Measurements from ENCODE around the gene ARHGAP26. TPM values are rescaled to one million over a fixed set of nuclear protein-coding genes. Genes with fewer than 3 reads are reported as not detected.

The ARHGAP26 gene
- total RNA-seq, 4 donors from 2014 or later: 12.4 to 49.5 (median 31.8) TPM

DNA sequence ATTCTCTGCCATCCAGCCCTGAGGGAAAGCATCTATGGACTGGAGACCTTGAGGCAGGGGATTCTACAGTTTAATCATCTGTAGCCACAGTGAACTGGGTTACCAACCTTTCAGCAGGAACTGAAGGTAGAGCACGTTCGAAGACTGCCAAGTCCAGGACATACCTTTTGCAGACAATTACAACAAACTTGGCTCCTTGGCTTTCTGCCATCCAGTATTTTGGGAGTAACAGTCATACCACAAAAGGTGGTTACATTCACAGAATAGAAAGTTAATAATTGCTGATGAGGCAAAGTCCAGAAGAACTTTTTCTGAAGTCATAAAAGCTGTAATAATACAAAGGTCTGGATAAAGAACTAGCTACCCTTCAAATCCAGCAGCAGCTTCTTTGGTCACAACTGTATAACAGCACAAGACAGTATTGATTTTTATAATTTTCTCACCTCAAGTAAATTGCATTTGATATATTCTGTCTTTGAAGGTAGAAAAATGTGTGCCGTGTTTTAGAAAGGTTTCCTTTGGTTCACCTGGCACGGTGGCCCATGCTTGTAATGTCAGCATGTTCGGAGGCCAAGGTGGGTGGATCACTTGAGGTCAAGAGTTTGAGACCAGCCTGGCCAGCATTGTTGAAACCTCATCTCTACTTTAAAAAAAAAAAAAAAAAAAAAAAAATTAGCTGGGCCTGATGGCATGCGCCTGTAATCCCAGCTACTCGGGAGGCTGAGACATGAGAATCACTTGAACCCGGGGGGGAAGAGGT is 396.7 kb downstream of the ARHGAP26 start:
- Histone ChIP-seq H3K27ac (no peak overlapping the region), H3K4me1 (no peaks in the 10 kb centered on the region), H3K36me3 (no peaks in the 10 kb centered on the region), H3K27me3 (no peaks in the 10 kb centered on the region), H3K4me3 (no peak overlapping the region), H3K9me3 (no peaks in the 10 kb centered on the region)
- no peak for DNase-seq
- no peak for TF ChIP-seq POLR2A (IDR thresholded peaks at IDR 0.05)
- TF ChIP-seq, protein P1, sequence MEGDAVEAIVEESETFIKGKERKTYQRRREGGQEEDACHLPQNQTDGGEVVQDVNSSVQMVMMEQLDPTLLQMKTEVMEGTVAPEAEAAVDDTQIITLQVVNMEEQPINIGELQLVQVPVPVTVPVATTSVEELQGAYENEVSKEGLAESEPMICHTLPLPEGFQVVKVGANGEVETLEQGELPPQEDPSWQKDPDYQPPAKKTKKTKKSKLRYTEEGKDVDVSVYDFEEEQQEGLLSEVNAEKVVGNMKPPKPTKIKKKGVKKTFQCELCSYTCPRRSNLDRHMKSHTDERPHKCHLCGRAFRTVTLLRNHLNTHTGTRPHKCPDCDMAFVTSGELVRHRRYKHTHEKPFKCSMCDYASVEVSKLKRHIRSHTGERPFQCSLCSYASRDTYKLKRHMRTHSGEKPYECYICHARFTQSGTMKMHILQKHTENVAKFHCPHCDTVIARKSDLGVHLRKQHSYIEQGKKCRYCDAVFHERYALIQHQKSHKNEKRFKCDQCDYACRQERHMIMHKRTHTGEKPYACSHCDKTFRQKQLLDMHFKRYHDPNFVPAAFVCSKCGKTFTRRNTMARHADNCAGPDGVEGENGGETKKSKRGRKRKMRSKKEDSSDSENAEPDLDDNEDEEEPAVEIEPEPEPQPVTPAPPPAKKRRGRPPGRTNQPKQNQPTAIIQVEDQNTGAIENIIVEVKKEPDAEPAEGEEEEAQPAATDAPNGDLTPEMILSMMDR (IDR thresholded peaks at IDR 0.05): no peak
- intact Hi-C loops (cut with DNase I; ENCODE audit: low total_unique reads): no loop called here

DNA sequence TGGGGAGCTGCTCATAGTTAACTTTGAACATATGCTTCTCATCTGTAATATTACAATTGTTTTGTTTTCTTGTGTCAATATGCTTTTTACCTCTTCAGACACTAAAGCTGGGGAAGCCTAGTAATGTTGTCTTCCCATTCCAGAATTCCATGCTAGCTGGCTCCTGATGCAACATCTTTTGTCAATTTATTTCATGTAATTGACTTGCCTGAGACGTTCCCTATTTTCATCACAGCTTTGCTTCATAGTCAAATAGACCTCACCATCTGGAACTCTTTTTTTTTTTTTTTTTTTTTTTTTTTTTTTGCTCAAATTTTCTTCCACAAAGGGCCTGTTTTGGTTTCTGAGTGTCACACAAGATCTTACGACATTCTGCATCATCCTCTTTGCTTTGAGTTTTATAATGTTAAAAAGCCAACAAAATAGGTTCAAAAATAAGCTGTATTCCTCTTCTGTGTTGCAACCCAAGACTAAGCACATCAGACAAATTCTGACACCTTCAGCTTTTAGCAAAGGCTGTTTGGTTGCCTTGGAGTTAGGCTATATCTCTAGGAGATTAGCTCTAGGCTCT is 398.1 kb downstream of the ARHGAP26 start:
- intact Hi-C loops (cut with DNase I; ENCODE audit: low total_unique reads): no loop called here
- TF ChIP-seq, protein P1 (IDR thresholded peaks at IDR 0.05): no peak
- no peak for TF ChIP-seq POLR2A (IDR thresholded peaks at IDR 0.05)
- H3K9me3 ChIP-seq: no peaks in the 10 kb centered on the region
- H3K27ac ChIP-seq: no peak overlapping the region
- H3K27me3 ChIP-seq: no peaks in the 10 kb centered on the region
- H3K4me1 ChIP-seq: no peaks in the 10 kb centered on the region
- H3K36me3 ChIP-seq: no peaks in the 10 kb centered on the region
- DNase-seq: no peak
- no peak overlapping the region for H3K4me3 ChIP-seq

DNA sequence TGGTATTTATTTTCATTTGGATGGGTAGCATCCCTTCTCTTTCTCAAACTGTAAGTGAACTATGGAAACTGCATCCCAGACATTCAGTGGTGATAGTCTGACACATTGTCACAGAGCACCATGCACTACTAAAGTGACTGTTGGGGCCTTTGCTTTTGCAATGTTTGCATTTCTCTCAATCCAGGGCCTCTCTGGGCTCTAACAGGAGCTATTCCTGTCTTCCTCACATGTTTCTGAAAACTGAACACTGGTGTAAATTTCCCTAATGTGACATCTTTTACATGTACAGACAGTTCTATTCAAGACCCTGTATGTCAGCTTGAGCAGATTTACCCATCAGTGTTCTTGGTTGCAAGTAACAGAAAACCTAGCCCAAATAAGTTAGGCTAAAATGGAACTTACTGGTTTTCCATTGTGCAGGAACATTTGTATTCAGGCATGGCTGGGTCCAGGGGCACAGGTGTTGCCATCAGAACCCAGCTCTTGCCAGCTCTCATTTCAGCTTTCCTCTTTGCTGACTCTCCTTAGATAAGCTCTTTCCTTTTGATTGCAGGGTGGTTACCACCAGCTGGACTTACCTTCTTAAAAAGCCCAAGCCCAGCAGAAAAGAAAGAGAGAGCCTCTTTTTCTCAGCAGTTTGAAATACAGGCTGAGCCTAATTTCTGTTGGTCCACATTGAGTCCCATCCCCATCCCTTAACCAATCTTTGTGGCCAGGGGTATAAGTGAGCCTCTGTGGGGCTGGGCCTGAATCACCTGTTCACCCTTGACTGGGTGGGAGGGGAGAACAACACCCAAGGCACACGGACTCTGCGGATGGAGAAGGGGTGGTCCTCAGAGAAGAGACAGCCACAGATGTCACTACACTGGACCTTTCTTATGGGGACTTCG is 399.0 kb downstream of the ARHGAP26 start:
- no peak overlapping the region for H3K27ac ChIP-seq
- no peak overlapping the region for H3K4me3 ChIP-seq
- H3K4me1 ChIP-seq: no peaks in the 10 kb centered on the region
- H3K9me3 ChIP-seq: no peaks in the 10 kb centered on the region
- intact Hi-C loops (cut with DNase I; ENCODE audit: low total_unique reads): no loop called here
- DNase-seq: no peak
- no peak for TF ChIP-seq POLR2A (IDR thresholded peaks at IDR 0.05)
- TF ChIP-seq, protein P1 (IDR thresholded peaks at IDR 0.05): no peak
- H3K36me3 ChIP-seq: no peaks in the 10 kb centered on the region
- H3K27me3 ChIP-seq: no peaks in the 10 kb centered on the region

DNA sequence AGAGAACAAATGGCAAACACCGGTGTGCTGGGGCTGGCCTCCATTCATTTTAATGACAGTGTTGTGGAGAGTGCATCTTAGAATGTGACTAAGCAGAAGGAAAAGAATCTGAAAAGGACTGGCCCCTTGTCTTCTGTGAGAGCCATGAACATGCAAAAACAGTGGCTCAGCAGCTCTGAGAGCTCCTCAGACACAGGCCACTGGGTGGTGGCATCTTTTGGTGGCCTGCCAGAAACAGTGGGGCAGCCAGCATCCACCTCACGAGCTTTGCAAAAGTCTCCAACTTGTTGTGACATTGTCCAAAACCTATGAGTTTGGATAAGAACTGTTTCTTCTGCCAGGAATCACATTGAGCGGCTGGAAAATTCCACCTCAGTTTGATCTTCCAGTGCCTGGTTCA is 399.9 kb downstream of the ARHGAP26 start:
- DNase-seq: no peak
- intact Hi-C loops (cut with DNase I; ENCODE audit: low total_unique reads): no loop called here
- H3K36me3 ChIP-seq: no peaks in the 10 kb centered on the region
- no peaks in the 10 kb centered on the region for H3K4me1 ChIP-seq
- no peaks in the 10 kb centered on the region for H3K27me3 ChIP-seq
- H3K27ac ChIP-seq: no peak overlapping the region
- H3K9me3 ChIP-seq: no peaks in the 10 kb centered on the region
- H3K4me3 ChIP-seq: no peak overlapping the region
- TF ChIP-seq, protein P1 (IDR thresholded peaks at IDR 0.05): no peak
- TF ChIP-seq POLR2A (IDR thresholded peaks at IDR 0.05): no peak

DNA sequence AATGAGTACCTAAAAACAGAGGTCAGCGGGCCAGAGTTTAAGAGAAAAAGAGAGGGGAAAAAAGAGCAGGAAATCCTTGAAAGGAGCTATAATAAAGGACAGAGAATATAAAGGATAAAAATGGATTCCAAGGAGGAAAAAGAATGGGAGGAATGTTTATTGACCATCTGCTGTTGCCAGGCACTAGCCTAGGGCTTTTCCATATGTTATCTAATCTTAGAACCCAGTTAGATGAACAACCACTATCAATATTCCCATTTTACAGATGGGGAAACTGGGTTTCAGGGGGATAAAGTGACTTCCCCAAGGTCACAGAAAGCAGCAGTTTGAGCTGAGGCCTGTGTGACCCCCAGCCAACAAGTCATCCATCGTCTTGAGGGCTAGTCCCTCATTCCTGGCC is 400.8 kb downstream of the ARHGAP26 start:
- no peak for DNase-seq
- TF ChIP-seq, protein P1 (IDR thresholded peaks at IDR 0.05): no peak
- TF ChIP-seq POLR2A (IDR thresholded peaks at IDR 0.05): no peak
- Histone ChIP-seq H3K9me3 (no peaks in the 10 kb centered on the region), H3K27me3 (no peaks in the 10 kb centered on the region), H3K4me3 (no peak overlapping the region), H3K36me3 (no peaks in the 10 kb centered on the region), H3K27ac (no peak overlapping the region), H3K4me1 (no peaks in the 10 kb centered on the region)
- intact Hi-C loops (cut with DNase I; ENCODE audit: low total_unique reads): no loop called here
